SK-N-SH (cell line): Measurements from ENCODE around the gene AP1S3. TPM values are rescaled to one million over a fixed set of nuclear protein-coding genes. Genes with fewer than 3 reads are reported as not detected.

Experiments used
- CTCF ChIA-PET: fragments of 300-600, 350-600 bp; formaldehyde crosslinking; extraction: SDS; loops from one replicate; lab custom pipeline; 2021; lab: Yijun Ruan, JAX
- POLR2A ChIA-PET: fragments of 350-600 bp; sonication (Branson Sonifier 250); formaldehyde crosslinking; extraction: SDS; loops from one replicate; lab custom pipeline; 2020; ENCODE audit warnings: antibody characterized with exemption, inconsistent platforms; lab: Yijun Ruan, JAX
- DNase-seq: peaks from one replicate; pipeline ENCODE4 v3.0.0; 2012
- H2AFZ ChIP-seq: fragments of 200-600 bp; sonication (generic); 2 replicates; pipeline ENCODE4 v1.8.1; 2016; ENCODE audit warnings: antibody characterized with exemption, mild to moderate bottlenecking, low read depth
- H3F3A ChIP-seq: fragments of 200-600 bp; sonication (generic); replicated peaks from 2 replicates; pipeline ENCODE3; 2016; ENCODE audit warnings: antibody characterized with exemption, mild to moderate bottlenecking; ENCODE audit not compliant: insufficient read depth
- H3K27ac ChIP-seq, 2 experiments: fragments of 200-500 bp in 1 of 2; fragments of 200-600 bp in 1 of 2; sonication (Bioruptor generic) in 1 of 2; sonication (generic), shearing (Covaris generic) in 1 of 2; 2 replicates each; pipeline versions ENCODE4 v1.5.1 to v1.6.1; 2014 to 2016; ENCODE audit warnings: low read depth in 2 of 2, inconsistent platforms in 1 of 2, low read length in 1 of 2, mild to moderate bottlenecking in 1 of 2, mixed read lengths in 1 of 2
- H3K27me3 ChIP-seq: fragments of 200-600 bp; sonication (generic), shearing (Covaris generic); 2 replicates; pipeline ENCODE4 v1.6.1; 2016; ENCODE audit warnings: mixed run types; ENCODE audit not compliant: insufficient read depth
- H3K36me3 ChIP-seq, 2 experiments: fragments of 200-500 bp in 1 of 2; fragments of 200-600 bp in 1 of 2; sonication (Bioruptor generic) in 1 of 2; sonication (generic) in 1 of 2; replicated peaks in 1 of 2; 2 replicates each; pipeline versions ENCODE3 to v1.5.1; 2014 to 2016; ENCODE audit warnings: low read length in 1 of 2, mild to moderate bottlenecking in 1 of 2; ENCODE audit not compliant: insufficient read depth in 2 of 2, control insufficient read depth in 1 of 2
- H3K4me1 ChIP-seq, 2 experiments: fragments of 200-500 bp in 1 of 2; fragments of 200-600 bp in 1 of 2; sonication (Bioruptor generic) in 1 of 2; sonication (generic), shearing (Covaris generic) in 1 of 2; 2 replicates each; pipeline versions ENCODE4 v1.5.1 to v1.6.1; 2014 to 2016; ENCODE audit warnings: low read depth in 1 of 2, low read length in 1 of 2, mixed run types in 1 of 2; ENCODE audit not compliant: insufficient read depth in 2 of 2, control insufficient read depth in 1 of 2
- H3K4me2 ChIP-seq: fragments of 200-600 bp; sonication (generic), shearing (Covaris generic); 2 replicates; pipeline ENCODE4 v1.6.1; 2017; ENCODE audit warnings: mixed run types
- H3K4me3 ChIP-seq, 2 experiments: fragments of 200-500 bp in 1 of 2; fragments of 200-600 bp in 1 of 2; sonication (Bioruptor generic) in 1 of 2; sonication (generic), shearing (Covaris generic) in 1 of 2; 2 replicates each; pipeline versions ENCODE4 v1.5.1 to v1.8.1; 2014 to 2016; ENCODE audit warnings: low read depth in 2 of 2, inconsistent platforms in 1 of 2, low read length in 1 of 2, mild to moderate bottlenecking in 1 of 2, mixed read lengths in 1 of 2, moderate library complexity in 1 of 2
- H3K79me2 ChIP-seq: fragments of 200-600 bp; sonication (generic); 2 replicates; pipeline ENCODE4 v1.8.1; 2017; ENCODE audit warnings: mild to moderate bottlenecking; ENCODE audit not compliant: insufficient read depth
- H3K9ac ChIP-seq: fragments of 200-600 bp; sonication (generic); 2 replicates; pipeline ENCODE4 v1.6.1; 2017; ENCODE audit warnings: mixed run types
- H3K9me2 ChIP-seq: fragments of 200-600 bp; sonication (generic); 2 replicates; pipeline ENCODE4 v1.6.1; 2017; ENCODE audit warnings: mixed run types
- H3K9me3 ChIP-seq: fragments of 200-600 bp; sonication (generic); 2 replicates; pipeline ENCODE4 v1.6.1; 2017; ENCODE audit warnings: mixed run types, mild to moderate bottlenecking, moderate library complexity
- H4K20me1 ChIP-seq: fragments of 200-600 bp; sonication (generic); 2 replicates; pipeline ENCODE4 v1.6.1; 2017; ENCODE audit warnings: mild to moderate bottlenecking, mixed run types; ENCODE audit not compliant: insufficient read depth
- CHD2 ChIP-seq: fragments of 150-350 bp; IDR thresholded peaks from 2 replicates; pipeline ENCODE4 v1.6.1; 2018; ENCODE audit warnings: low read length; ENCODE audit not compliant: partially characterized antibody
- EP300 ChIP-seq, 2 experiments: IDR thresholded peaks; 2 replicates each; pipeline versions ENCODE4 v1.4.0 to v1.6.1; 2012; ENCODE audit warnings: borderline replicate concordance in 1 of 2, low read depth in 1 of 2, low read length in 1 of 2
- EZH2phosphoT487 ChIP-seq: fragments of 200-600 bp; sonication (generic); IDR thresholded peaks from 2 replicates; pipeline ENCODE4 v1.6.1; 2017; ENCODE audit warnings: low read depth, mixed run types, mild to moderate bottlenecking, antibody characterized with exemption, moderate library complexity, borderline replicate concordance
- FOXJ3 ChIP-seq: sonication (generic); formaldehyde crosslinking; IDR thresholded peaks from 2 replicates; pipeline ENCODE4 v1.5.1; 2020; ENCODE audit warnings: mild to moderate bottlenecking, missing genetic modification reagents
- GATA2 ChIP-seq: sonication (generic); formaldehyde crosslinking; IDR thresholded peaks from 2 replicates; pipeline ENCODE4 v1.5.0; 2020; ENCODE audit warnings: mild to moderate bottlenecking, missing genetic modification reagents
- MXI1 ChIP-seq: IDR thresholded peaks from 2 replicates; pipeline ENCODE4 v1.6.1; 2012; ENCODE audit warnings: mild to moderate bottlenecking, low read depth, low read length, improper control_type of control experiment
- RCOR1 ChIP-seq: fragments of 150-350 bp; IDR thresholded peaks from 2 replicates; pipeline ENCODE4 v1.6.1; 2017; ENCODE audit warnings: antibody characterized with exemption, low read length
- RXRA ChIP-seq: IDR thresholded peaks from 2 replicates; pipeline ENCODE4 v1.4.0; 2012; ENCODE audit warnings: low read depth, mild to moderate bottlenecking, borderline replicate concordance
- YY1 ChIP-seq: IDR thresholded peaks from 2 replicates; pipeline ENCODE4 v1.4.0; 2012; ENCODE audit warnings: low read depth, mild to moderate bottlenecking
- WGBS: methylation state at CpG from one replicate; pipeline ENCODE4 v1.1.6; 2017; ENCODE audit warnings: low lambda C conversion rate; 5-methylcytosine and 5-hydroxymethylcytosine counted together
- polyA plus RNA-seq, 3 experiments: library from polyadenylated mRNA; depleted of rRNA; stranded (reverse); fragments of >200 nt; gene quantifications; 2 replicates each; pipeline ENCODE4 v1.2.3, GENCODE V29; 2012
- TF ChIP-seq, protein P1 (sequence below): IDR thresholded peaks from 2 replicates; pipeline ENCODE4 v1.4.0; 2012; ENCODE audit warnings: low read depth
- TF ChIP-seq, protein P2 (sequence below): IDR thresholded peaks from 2 replicates; pipeline ENCODE4 v1.4.0; 2012; ENCODE audit warnings: low read depth, borderline replicate concordance
- TF ChIP-seq, protein P3 (sequence below): fragments of 200-600 bp; sonication (generic); IDR thresholded peaks from 2 replicates; pipeline ENCODE4 v1.6.1; 2017; ENCODE audit warnings: antibody characterized with exemption, mild to moderate bottlenecking, moderate library complexity
- TF ChIP-seq, protein P4 (sequence below): IDR thresholded peaks from 2 replicates; pipeline ENCODE4 v1.6.1; 2012; ENCODE audit warnings: mild to moderate bottlenecking, low read depth, low read length, moderate library complexity
- TF ChIP-seq, protein P5 (sequence below): fragments of 150-350 bp; IDR thresholded peaks from 2 replicates; pipeline ENCODE4 v1.6.1; 2016; ENCODE audit warnings: mild to moderate bottlenecking, low read depth, low read length

Gene AP1S3
- polyA plus RNA-seq, 1 of the 3 experiments (the other 2 are of a cell fraction), result 4.8 TPM

DNA sequence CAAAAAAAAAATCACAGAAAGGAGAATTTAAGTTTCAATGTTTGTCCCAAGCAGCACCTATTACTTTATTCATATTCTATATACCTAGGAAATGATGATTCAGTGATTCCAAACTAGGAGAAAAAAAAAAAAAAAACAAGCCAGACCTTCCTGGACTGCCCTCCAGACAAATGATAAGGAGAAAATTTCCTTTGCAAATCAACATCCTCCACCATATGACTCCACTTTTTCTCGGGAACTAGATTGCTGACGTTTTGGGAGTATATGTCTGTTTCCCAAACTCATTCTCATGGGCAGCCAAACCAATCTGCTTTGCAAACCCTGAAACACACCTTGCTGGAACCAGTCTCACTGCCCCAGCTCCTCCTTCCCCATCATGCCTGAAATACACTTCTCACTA lies 16.8 kb downstream of the AP1S3 start:
- DNase-seq, result no peak
- no peak overlapping the region for H2AFZ ChIP-seq
- peaks cover 8% of the 10 kb centered on the region; the same call in 1 of the 2 replicates for H3K79me2 ChIP-seq
- H4K20me1 ChIP-seq, result no peaks in the 10 kb centered on the region
- TF ChIP-seq, protein P1, sequence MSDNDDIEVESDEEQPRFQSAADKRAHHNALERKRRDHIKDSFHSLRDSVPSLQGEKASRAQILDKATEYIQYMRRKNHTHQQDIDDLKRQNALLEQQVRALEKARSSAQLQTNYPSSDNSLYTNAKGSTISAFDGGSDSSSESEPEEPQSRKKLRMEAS, result no peak
- TF ChIP-seq, protein P2, sequence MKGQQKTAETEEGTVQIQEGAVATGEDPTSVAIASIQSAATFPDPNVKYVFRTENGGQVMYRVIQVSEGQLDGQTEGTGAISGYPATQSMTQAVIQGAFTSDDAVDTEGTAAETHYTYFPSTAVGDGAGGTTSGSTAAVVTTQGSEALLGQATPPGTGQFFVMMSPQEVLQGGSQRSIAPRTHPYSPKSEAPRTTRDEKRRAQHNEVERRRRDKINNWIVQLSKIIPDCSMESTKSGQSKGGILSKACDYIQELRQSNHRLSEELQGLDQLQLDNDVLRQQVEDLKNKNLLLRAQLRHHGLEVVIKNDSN, result no peak
- TF ChIP-seq, protein P3, sequence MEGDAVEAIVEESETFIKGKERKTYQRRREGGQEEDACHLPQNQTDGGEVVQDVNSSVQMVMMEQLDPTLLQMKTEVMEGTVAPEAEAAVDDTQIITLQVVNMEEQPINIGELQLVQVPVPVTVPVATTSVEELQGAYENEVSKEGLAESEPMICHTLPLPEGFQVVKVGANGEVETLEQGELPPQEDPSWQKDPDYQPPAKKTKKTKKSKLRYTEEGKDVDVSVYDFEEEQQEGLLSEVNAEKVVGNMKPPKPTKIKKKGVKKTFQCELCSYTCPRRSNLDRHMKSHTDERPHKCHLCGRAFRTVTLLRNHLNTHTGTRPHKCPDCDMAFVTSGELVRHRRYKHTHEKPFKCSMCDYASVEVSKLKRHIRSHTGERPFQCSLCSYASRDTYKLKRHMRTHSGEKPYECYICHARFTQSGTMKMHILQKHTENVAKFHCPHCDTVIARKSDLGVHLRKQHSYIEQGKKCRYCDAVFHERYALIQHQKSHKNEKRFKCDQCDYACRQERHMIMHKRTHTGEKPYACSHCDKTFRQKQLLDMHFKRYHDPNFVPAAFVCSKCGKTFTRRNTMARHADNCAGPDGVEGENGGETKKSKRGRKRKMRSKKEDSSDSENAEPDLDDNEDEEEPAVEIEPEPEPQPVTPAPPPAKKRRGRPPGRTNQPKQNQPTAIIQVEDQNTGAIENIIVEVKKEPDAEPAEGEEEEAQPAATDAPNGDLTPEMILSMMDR, result no peak
- TF ChIP-seq RCOR1, result no peak
- no peak for TF ChIP-seq RXRA
- no peak for TF ChIP-seq GATA2 (CRISPR knock-in tag)
- TF ChIP-seq EZH2phosphoT487, result no peak
- no peak for TF ChIP-seq MXI1
- no peak for TF ChIP-seq EP300 (IDR thresholded peaks at IDR 0.05; ENCODE audit: borderline replicate concordance in 1 of 2, low read depth in 1 of 2, low read length in 1 of 2)
- no peaks in the 10 kb centered on the region for H3K27me3 ChIP-seq
- H3K9me2 ChIP-seq, result no peaks in the 10 kb centered on the region
- no peaks in the 10 kb centered on the region for H3K36me3 ChIP-seq
- peaks cover 5 to 30% of the 10 kb centered on the region in 2 experiments; a peak in 2 of 4 replicates for H3K4me1 ChIP-seq
- ChIA-PET POLR2A (no interaction called here), CTCF (interaction anchor here (0.6 to 2.6 kb wide), 2 partner anchors 22 to 849 kb away, joined by 3 to 5 read pairs; no protein-coding TSS in a partner anchor)
- no peak overlapping the region; the same call in 1 of the 2 replicates for H3K4me2 ChIP-seq
- peaks cover 1% of the 10 kb centered on the region for H3F3A ChIP-seq
- H3K9me3 ChIP-seq, result no peaks in the 10 kb centered on the region
- no peak overlapping the region for H3K4me3 ChIP-seq
- H3K9ac ChIP-seq, result no peak overlapping the region
- 19% methylated on average over 2 of the region's 2 CpGs for WGBS
- H3K27ac ChIP-seq, result no peak overlapping the region

DNA sequence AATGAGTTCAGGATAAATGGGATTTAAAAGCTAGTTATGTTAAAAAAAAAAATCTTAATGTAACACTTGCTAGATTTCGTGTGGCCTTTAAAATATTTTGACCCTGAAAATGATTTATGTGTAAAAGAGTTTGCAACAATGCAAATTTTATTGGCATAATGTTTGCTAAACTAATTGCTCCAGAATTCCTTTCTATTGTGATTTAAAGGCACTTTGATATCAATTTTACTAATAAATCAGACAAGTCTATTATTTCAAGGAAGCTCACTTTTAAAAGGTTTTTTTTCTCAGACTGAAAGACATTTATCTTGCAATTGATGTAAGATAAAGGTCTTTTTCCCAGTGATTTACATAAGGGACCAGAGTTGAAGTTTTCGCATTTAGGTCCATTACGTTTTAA lies 17.5 kb downstream of the AP1S3 start:
- POLR2A ChIA-PET, result no interaction called here
- Histone ChIP-seq H3K9me2 (no peaks in the 10 kb centered on the region), H3K4me1 (peaks cover 5 to 31% of the 10 kb centered on the region in 2 experiments; a peak in 2 of 4 replicates), H3K27ac (no peak overlapping the region), H2AFZ (no peak overlapping the region), H3K27me3 (no peaks in the 10 kb centered on the region), H4K20me1 (no peaks in the 10 kb centered on the region), H3K9me3 (no peaks in the 10 kb centered on the region), H3K4me3 (no peak overlapping the region), H3K79me2 (peaks cover 8% of the 10 kb centered on the region; the same call in 1 of the 2 replicates), H3K4me2 (no peak overlapping the region), H3K9ac (no peak overlapping the region), H3K36me3 (no peaks in the 10 kb centered on the region), H3F3A (peaks cover 5% of the 10 kb centered on the region)
- 91% methylated on average over 3 of the region's 3 CpGs for WGBS
- DNase-seq, result no peak
- CTCF ChIA-PET, result interaction anchor here (1.2 to 2.6 kb wide), 2 partner anchors 150 to 848 kb away, joined by 4 to 5 read pairs; no protein-coding TSS in a partner anchor
- no peak for TF ChIP-seq RCOR1
- TF ChIP-seq CHD2, result no peak
- TF ChIP-seq, protein P4, sequence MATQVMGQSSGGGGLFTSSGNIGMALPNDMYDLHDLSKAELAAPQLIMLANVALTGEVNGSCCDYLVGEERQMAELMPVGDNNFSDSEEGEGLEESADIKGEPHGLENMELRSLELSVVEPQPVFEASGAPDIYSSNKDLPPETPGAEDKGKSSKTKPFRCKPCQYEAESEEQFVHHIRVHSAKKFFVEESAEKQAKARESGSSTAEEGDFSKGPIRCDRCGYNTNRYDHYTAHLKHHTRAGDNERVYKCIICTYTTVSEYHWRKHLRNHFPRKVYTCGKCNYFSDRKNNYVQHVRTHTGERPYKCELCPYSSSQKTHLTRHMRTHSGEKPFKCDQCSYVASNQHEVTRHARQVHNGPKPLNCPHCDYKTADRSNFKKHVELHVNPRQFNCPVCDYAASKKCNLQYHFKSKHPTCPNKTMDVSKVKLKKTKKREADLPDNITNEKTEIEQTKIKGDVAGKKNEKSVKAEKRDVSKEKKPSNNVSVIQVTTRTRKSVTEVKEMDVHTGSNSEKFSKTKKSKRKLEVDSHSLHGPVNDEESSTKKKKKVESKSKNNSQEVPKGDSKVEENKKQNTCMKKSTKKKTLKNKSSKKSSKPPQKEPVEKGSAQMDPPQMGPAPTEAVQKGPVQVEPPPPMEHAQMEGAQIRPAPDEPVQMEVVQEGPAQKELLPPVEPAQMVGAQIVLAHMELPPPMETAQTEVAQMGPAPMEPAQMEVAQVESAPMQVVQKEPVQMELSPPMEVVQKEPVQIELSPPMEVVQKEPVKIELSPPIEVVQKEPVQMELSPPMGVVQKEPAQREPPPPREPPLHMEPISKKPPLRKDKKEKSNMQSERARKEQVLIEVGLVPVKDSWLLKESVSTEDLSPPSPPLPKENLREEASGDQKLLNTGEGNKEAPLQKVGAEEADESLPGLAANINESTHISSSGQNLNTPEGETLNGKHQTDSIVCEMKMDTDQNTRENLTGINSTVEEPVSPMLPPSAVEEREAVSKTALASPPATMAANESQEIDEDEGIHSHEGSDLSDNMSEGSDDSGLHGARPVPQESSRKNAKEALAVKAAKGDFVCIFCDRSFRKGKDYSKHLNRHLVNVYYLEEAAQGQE, result no peak
- TF ChIP-seq, protein P5, sequence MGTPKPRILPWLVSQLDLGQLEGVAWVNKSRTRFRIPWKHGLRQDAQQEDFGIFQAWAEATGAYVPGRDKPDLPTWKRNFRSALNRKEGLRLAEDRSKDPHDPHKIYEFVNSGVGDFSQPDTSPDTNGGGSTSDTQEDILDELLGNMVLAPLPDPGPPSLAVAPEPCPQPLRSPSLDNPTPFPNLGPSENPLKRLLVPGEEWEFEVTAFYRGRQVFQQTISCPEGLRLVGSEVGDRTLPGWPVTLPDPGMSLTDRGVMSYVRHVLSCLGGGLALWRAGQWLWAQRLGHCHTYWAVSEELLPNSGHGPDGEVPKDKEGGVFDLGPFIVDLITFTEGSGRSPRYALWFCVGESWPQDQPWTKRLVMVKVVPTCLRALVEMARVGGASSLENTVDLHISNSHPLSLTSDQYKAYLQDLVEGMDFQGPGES, result no peak
- TF ChIP-seq, protein P2, result no peak
- TF ChIP-seq, protein P3, result no peak
- TF ChIP-seq EZH2phosphoT487, result no peak
- no peak for TF ChIP-seq FOXJ3 (CRISPR knock-in tag)
- TF ChIP-seq YY1, result no peak
